Neural crest cell (in vitro differentiated cells): Measurements from ENCODE around the gene NIPA2. TPM values are rescaled to one million over a fixed set of nuclear protein-coding genes. Genes with fewer than 3 reads are reported as not detected.

Experiments used
- DNase-seq: peaks from one replicate; pipeline ENCODE4 v3.0.0; 2021; ENCODE audit warnings: low read depth, mixed read lengths, low spot score
- H3K27ac Mint-ChIP-seq: one replicate; pipeline ENCODE4 v1.8.0; 2021; ENCODE audit warnings: mild to moderate bottlenecking, mixed read lengths; ENCODE audit not compliant: unreplicated experiment
- H3K27me3 Mint-ChIP-seq: 2 replicates; pipeline ENCODE4 v1.8.0; 2021; ENCODE audit warnings: low read depth, mild to moderate bottlenecking, mixed read lengths
- H3K36me3 Mint-ChIP-seq: 2 replicates; pipeline ENCODE4 v1.8.0; 2021; ENCODE audit warnings: low read depth, mild to moderate bottlenecking, mixed read lengths
- H3K4me1 Mint-ChIP-seq: 2 replicates; pipeline ENCODE4 v1.8.0; 2021; ENCODE audit warnings: mixed read lengths
- H3K4me3 Mint-ChIP-seq: one replicate; pipeline ENCODE4 v1.8.0; 2021; ENCODE audit warnings: mild to moderate bottlenecking, mixed read lengths
- H3K9me3 Mint-ChIP-seq: 2 replicates; pipeline ENCODE4 v1.8.0; 2021; ENCODE audit warnings: mixed read lengths
- total RNA-seq: library from RNA; stranded (reverse); gene quantifications from 2 replicates; pipeline ENCODE4 v1.2.1, GENCODE V29; 2021
- TF ChIP-seq, protein P1 (sequence below): fragments of 200-600 bp; sonication (generic); conservative IDR thresholded peaks from 2 replicates; pipeline ENCODE4 v1.5.0; 2021; ENCODE audit warnings: antibody characterized with exemption, mild to moderate bottlenecking

Gene NIPA2
- total RNA-seq, 1 donor from 2014 or later, result 49.9 TPM

DNA sequence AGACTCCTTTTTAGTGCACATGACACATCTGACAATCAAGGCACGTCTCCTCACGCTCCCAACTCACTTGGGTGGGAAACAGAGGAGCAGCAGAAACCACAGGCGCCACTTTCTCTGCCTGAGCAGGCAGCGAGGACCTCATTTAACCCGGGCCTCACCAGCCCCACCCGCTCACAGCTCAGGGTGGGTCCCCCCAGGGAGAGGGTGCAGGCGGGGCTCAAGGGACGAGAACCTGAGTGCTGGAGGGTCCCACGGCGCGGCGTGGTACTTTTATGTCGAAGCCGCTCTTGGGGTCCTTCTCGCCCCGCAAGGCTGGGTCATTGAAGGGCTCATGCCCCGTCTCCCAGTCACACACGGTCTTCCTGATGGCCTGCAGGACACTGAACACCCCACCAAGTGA lies 79.1 kb downstream of the NIPA2 start:
- Mint-ChIP-seq H3K27ac (no peak overlapping the region), H3K4me3 (no peak overlapping the region)

More for the DNA sequence above, 79.1 kb downstream of the NIPA2 start:
- H3K4me1 Mint-ChIP-seq, result peaks cover 5% of the 10 kb centered on the region
- TF ChIP-seq, protein P1, sequence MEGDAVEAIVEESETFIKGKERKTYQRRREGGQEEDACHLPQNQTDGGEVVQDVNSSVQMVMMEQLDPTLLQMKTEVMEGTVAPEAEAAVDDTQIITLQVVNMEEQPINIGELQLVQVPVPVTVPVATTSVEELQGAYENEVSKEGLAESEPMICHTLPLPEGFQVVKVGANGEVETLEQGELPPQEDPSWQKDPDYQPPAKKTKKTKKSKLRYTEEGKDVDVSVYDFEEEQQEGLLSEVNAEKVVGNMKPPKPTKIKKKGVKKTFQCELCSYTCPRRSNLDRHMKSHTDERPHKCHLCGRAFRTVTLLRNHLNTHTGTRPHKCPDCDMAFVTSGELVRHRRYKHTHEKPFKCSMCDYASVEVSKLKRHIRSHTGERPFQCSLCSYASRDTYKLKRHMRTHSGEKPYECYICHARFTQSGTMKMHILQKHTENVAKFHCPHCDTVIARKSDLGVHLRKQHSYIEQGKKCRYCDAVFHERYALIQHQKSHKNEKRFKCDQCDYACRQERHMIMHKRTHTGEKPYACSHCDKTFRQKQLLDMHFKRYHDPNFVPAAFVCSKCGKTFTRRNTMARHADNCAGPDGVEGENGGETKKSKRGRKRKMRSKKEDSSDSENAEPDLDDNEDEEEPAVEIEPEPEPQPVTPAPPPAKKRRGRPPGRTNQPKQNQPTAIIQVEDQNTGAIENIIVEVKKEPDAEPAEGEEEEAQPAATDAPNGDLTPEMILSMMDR, result no peak
- no peaks in the 10 kb centered on the region for H3K27me3 Mint-ChIP-seq
- H3K36me3 Mint-ChIP-seq, result peaks cover 9% of the 10 kb centered on the region
- no peaks in the 10 kb centered on the region for H3K9me3 Mint-ChIP-seq
- DNase-seq, result no peak

Other genes starting within 250 kb of the NIPA2 start
- gene NIPA1, start 52.0 kb upstream of the NIPA2 start, total RNA-seq, result 16.7 and 17.7 TPM in 2 replicates
- 115 and 116 TPM in 2 replicates for gene CYFIP1, start 141.7 kb downstream of the NIPA2 start, total RNA-seq
- gene TUBGCP5, start 200.9 kb downstream of the NIPA2 start, total RNA-seq, result 23.8 and 28.2 TPM in 2 replicates